ENCODE measurements around the gene ATP6V1A.

Gene ATP6V1A

GRCh38 chr3:113795693-113796092 lies 48.9 kb downstream of the ATP6V1A start:
- no peak for TF ChIP-seq CREB1 (IDR thresholded peaks at IDR 0.05; ENCODE audit: low read depth)
- no peak for TF ChIP-seq ZBTB7A (IDR thresholded peaks at IDR 0.05; ENCODE audit: low read depth)
- no peak for TF ChIP-seq YY1 (IDR thresholded peaks at IDR 0.05; ENCODE audit: low read depth)
- no peak for TF ChIP-seq NFIC (IDR thresholded peaks at IDR 0.05)
- no peak for TF ChIP-seq TAF1 (IDR thresholded peaks at IDR 0.05; ENCODE audit: low read depth)
- TF ChIP-seq EP300 (IDR thresholded peaks at IDR 0.05; ENCODE audit: borderline replicate concordance): no peak
- no peak for TF ChIP-seq USF1 (IDR thresholded peaks at IDR 0.05)
- no peak for TF ChIP-seq FOXM1 (IDR thresholded peaks at IDR 0.05; ENCODE audit: borderline replicate concordance, low read depth)
- no peak for TF ChIP-seq EGR1 (IDR thresholded peaks at IDR 0.05)
- TF ChIP-seq, protein P1, sequence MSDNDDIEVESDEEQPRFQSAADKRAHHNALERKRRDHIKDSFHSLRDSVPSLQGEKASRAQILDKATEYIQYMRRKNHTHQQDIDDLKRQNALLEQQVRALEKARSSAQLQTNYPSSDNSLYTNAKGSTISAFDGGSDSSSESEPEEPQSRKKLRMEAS (IDR thresholded peaks at IDR 0.05): no peak
- TF ChIP-seq RAD21 (IDR thresholded peaks at IDR 0.05; ENCODE audit: low read depth): no peak
- TF ChIP-seq CEBPB (IDR thresholded peaks at IDR 0.05): no peak
- TF ChIP-seq TCF12 (IDR thresholded peaks at IDR 0.05; ENCODE audit: low read depth): no peak

- TF ChIP-seq TAF1 (IDR thresholded peaks at IDR 0.05; ENCODE audit: low read depth) (no peak), FOXM1 (IDR thresholded peaks at IDR 0.05; ENCODE audit: borderline replicate concordance, low read depth) (no peak), NFIC (IDR thresholded peaks at IDR 0.05) (no peak), TCF12 (IDR thresholded peaks at IDR 0.05; ENCODE audit: low read depth) (no peak), CEBPB (IDR thresholded peaks at IDR 0.05) (no peak)
These were observed 56.1 kb downstream of the ATP6V1A start for GRCh38 chr3:113802795-113803455.

- no peak for TF ChIP-seq TAF1 (IDR thresholded peaks at IDR 0.05; ENCODE audit: low read depth)
- TF ChIP-seq FOXM1 (IDR thresholded peaks at IDR 0.05; ENCODE audit: borderline replicate concordance, low read depth): no peak
- TF ChIP-seq YY1 (IDR thresholded peaks at IDR 0.05; ENCODE audit: low read depth): no peak
- TF ChIP-seq NFIC (IDR thresholded peaks at IDR 0.05): no peak
- no peak for TF ChIP-seq EP300 (IDR thresholded peaks at IDR 0.05; ENCODE audit: borderline replicate concordance)
- TF ChIP-seq ZBTB7A (IDR thresholded peaks at IDR 0.05; ENCODE audit: low read depth): no peak
- no peak for TF ChIP-seq RAD21 (IDR thresholded peaks at IDR 0.05; ENCODE audit: low read depth)
- TF ChIP-seq EGR1 (IDR thresholded peaks at IDR 0.05): no peak
- no peak for TF ChIP-seq USF1 (IDR thresholded peaks at IDR 0.05)
- TF ChIP-seq TEAD4 (IDR thresholded peaks at IDR 0.05): no peak
- TF ChIP-seq, protein P1 (IDR thresholded peaks at IDR 0.05): no peak
- TF ChIP-seq, protein P2, sequence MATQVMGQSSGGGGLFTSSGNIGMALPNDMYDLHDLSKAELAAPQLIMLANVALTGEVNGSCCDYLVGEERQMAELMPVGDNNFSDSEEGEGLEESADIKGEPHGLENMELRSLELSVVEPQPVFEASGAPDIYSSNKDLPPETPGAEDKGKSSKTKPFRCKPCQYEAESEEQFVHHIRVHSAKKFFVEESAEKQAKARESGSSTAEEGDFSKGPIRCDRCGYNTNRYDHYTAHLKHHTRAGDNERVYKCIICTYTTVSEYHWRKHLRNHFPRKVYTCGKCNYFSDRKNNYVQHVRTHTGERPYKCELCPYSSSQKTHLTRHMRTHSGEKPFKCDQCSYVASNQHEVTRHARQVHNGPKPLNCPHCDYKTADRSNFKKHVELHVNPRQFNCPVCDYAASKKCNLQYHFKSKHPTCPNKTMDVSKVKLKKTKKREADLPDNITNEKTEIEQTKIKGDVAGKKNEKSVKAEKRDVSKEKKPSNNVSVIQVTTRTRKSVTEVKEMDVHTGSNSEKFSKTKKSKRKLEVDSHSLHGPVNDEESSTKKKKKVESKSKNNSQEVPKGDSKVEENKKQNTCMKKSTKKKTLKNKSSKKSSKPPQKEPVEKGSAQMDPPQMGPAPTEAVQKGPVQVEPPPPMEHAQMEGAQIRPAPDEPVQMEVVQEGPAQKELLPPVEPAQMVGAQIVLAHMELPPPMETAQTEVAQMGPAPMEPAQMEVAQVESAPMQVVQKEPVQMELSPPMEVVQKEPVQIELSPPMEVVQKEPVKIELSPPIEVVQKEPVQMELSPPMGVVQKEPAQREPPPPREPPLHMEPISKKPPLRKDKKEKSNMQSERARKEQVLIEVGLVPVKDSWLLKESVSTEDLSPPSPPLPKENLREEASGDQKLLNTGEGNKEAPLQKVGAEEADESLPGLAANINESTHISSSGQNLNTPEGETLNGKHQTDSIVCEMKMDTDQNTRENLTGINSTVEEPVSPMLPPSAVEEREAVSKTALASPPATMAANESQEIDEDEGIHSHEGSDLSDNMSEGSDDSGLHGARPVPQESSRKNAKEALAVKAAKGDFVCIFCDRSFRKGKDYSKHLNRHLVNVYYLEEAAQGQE (IDR thresholded peaks at IDR 0.05; ENCODE audit: low read depth): no peak
- no peak for TF ChIP-seq CREB1 (IDR thresholded peaks at IDR 0.05; ENCODE audit: low read depth)
- no peak for TF ChIP-seq CEBPB (IDR thresholded peaks at IDR 0.05)
- TF ChIP-seq TCF12 (IDR thresholded peaks at IDR 0.05; ENCODE audit: low read depth): no peak
These were observed 57.8 kb downstream of the ATP6V1A start for GRCh38 chr3:113804661-113805060.

- TF ChIP-seq, protein P2 (IDR thresholded peaks at IDR 0.05; ENCODE audit: low read depth): no peak
- TF ChIP-seq CEBPB (IDR thresholded peaks at IDR 0.05): no peak
These were observed 58.4 kb downstream of the ATP6V1A start for GRCh38 chr3:113805249-113805648.

GRCh38 chr3:113812854-113813253 lies 66.0 kb downstream of the ATP6V1A start:
- TF ChIP-seq CREB1 (IDR thresholded peaks at IDR 0.05; ENCODE audit: low read depth): no peak
- no peak for TF ChIP-seq EP300 (IDR thresholded peaks at IDR 0.05; ENCODE audit: borderline replicate concordance)
- no peak for TF ChIP-seq NFIC (IDR thresholded peaks at IDR 0.05)
- no peak for TF ChIP-seq TEAD4 (IDR thresholded peaks at IDR 0.05)
- TF ChIP-seq, protein P2 (IDR thresholded peaks at IDR 0.05; ENCODE audit: low read depth): no peak
- no peak for TF ChIP-seq FOXM1 (IDR thresholded peaks at IDR 0.05; ENCODE audit: borderline replicate concordance, low read depth)

Measured in Ishikawa (cell line).